ENCODE data around the gene IFT81. TPM values are rescaled to one million over a fixed set of nuclear protein-coding genes. Genes with fewer than 3 reads are reported as not detected.

IFT81 gene
- total and polyA plus RNA-seq, 2 experiments from 2014 or later, result 17.5 to 22.3 TPM

GRCh38 chr12:110235383-110235782 lies 111.2 kb downstream of the IFT81 start:
- no peak overlapping the region for H3K27ac ChIP-seq (ENCODE audit: low read depth)

More at GRCh38 chr12:110235383-110235782, 111.2 kb downstream of the IFT81 start:
- Histone ChIP-seq H3K36me3 (ENCODE audit: insufficient read depth) (no peaks in the 10 kb centered on the region), H3K4me2 (no peak overlapping the region), H3K4me3 (no peak overlapping the region), H3K79me2 (replicated peaks; ENCODE audit: insufficient read depth) (no peaks in the 10 kb centered on the region), H3K27me3 (ENCODE audit: insufficient read depth) (no peaks in the 10 kb centered on the region), H3F3A (replicated peaks; ENCODE audit: low read depth) (no peaks in the 10 kb centered on the region), H3K9me2 (ENCODE audit: insufficient read depth) (no peaks in the 10 kb centered on the region), H2AFZ (no peak overlapping the region), H3K4me1 (ENCODE audit: insufficient read depth) (no peaks in the 10 kb centered on the region), H4K20me1 (replicated peaks; ENCODE audit: insufficient read depth) (no peaks in the 10 kb centered on the region)
- H3K4me1 Mint-ChIP-seq, result no peaks in the 10 kb centered on the region
- DNase-seq (ENCODE audit: low spot score), result no peak
- H3K4me3 Mint-ChIP-seq, result no peak overlapping the region
- H3K27ac Mint-ChIP-seq, result no peak overlapping the region
- no peaks in the 10 kb centered on the region for H3K36me3 Mint-ChIP-seq (ENCODE audit: low read depth)
- no peak for TF ChIP-seq ZNF331 (CRISPR knock-in tag; IDR thresholded peaks at IDR 0.05; ENCODE audit: low read depth)
- TF ChIP-seq POLR2AphosphoS5 (IDR thresholded peaks at IDR 0.05; ENCODE audit: low read depth), result no peak
- no peak for TF ChIP-seq ZNF462 (CRISPR knock-in tag; IDR thresholded peaks at IDR 0.05)
- no peak for TF ChIP-seq STAT1 (IDR thresholded peaks at IDR 0.05; ENCODE audit: unreplicated experiment)
- no peak for TF ChIP-seq ETS1 (IDR thresholded peaks at IDR 0.05)
- no peak for TF ChIP-seq CREB1 (CRISPR knock-in tag; IDR thresholded peaks at IDR 0.05; ENCODE audit: low read depth)
- TF ChIP-seq REST (IDR thresholded peaks at IDR 0.05; ENCODE audit: unreplicated experiment), result no peak
- no peak for TF ChIP-seq ZNF114 (CRISPR knock-in tag; IDR thresholded peaks at IDR 0.05)
- ATAC-seq, result no peak
- H3K9me3 Mint-ChIP-seq, result no peaks in the 10 kb centered on the region
- H3K27me3 Mint-ChIP-seq (ENCODE audit: insufficient read depth, low read depth, poor library complexity), result no peaks in the 10 kb centered on the region

All from GM23338 (cell line).